ENCODE measurements around the gene FRS3. TPM values are rescaled to one million over a fixed set of nuclear protein-coding genes. Genes with fewer than 3 reads are reported as not detected.
A peak's percentile ranks its signal among the peaks of the same experiment; 100 is the strongest.

Gene FRS3
- total RNA-seq, 1 experiment from 2014 or later = 2.0 TPM

GRCh38 chr6:41811095-41811494, 31.4 kb upstream of the FRS3 start:
- no peaks in the 10 kb centered on the region for H3K9me3 ChIP-seq (replicated peaks)
- H3K36me3 ChIP-seq = no peaks in the 10 kb centered on the region; the same call in 1 of the 2 replicates
- no peak overlapping the region for H3K27ac ChIP-seq
- no peaks in the 10 kb centered on the region for H3K4me1 ChIP-seq (replicated peaks)
- H3K4me3 ChIP-seq = no peak overlapping the region
- no peaks in the 10 kb centered on the region for H3K27me3 ChIP-seq (replicated peaks)
- DNase-seq (ENCODE audit: low read depth in 1 of 2, low spot score in 2 of 2) = no peak

GRCh38 chr6:41805830-41806774, 26.4 kb upstream of the FRS3 start:
- Histone ChIP-seq H3K4me1 (replicated peaks) (no peaks in the 10 kb centered on the region), H3K27me3 (replicated peaks) (no peaks in the 10 kb centered on the region), H3K27ac (no peak overlapping the region), H3K4me3 (no peak overlapping the region), H3K9me3 (replicated peaks) (no peaks in the 10 kb centered on the region), H3K36me3 (no peaks in the 10 kb centered on the region; the same call in none of the 2 replicates)
- DNase-seq (ENCODE audit: low read depth in 1 of 2, low spot score in 2 of 2) = no peak

GRCh38 chr6:41801380-41801779, 21.7 kb upstream of the FRS3 start:
- H3K27me3 ChIP-seq (replicated peaks) = no peaks in the 10 kb centered on the region
- no peak overlapping the region for H3K27ac ChIP-seq
- peaks cover 6% of the 10 kb centered on the region for H3K36me3 ChIP-seq
- DNase-seq (ENCODE audit: low read depth in 1 of 2, low spot score in 2 of 2) = peak in 1 of 2 experiments; percentile 17
- H3K9me3 ChIP-seq (replicated peaks) = no peaks in the 10 kb centered on the region
- no peaks in the 10 kb centered on the region for H3K4me1 ChIP-seq (replicated peaks)
- H3K4me3 ChIP-seq = no peak overlapping the region

GRCh38 chr6:41799559-41799911, 19.8 kb upstream of the FRS3 start:
- no peak overlapping the region for H3K27ac ChIP-seq
- H3K9me3 ChIP-seq (replicated peaks) = no peaks in the 10 kb centered on the region
- DNase-seq (ENCODE audit: low read depth in 1 of 2, low spot score in 2 of 2) = no peak
- H3K27me3 ChIP-seq (replicated peaks) = no peaks in the 10 kb centered on the region
- H3K4me3 ChIP-seq = no peak overlapping the region
- no peaks in the 10 kb centered on the region for H3K4me1 ChIP-seq (replicated peaks)
- H3K36me3 ChIP-seq = peaks cover 22% of the 10 kb centered on the region

GRCh38 chr6:41798901-41799558, 19.3 kb upstream of the FRS3 start:
- Histone ChIP-seq H3K9me3 (replicated peaks) (no peaks in the 10 kb centered on the region), H3K36me3 (peaks cover 22% of the 10 kb centered on the region), H3K27ac (no peak overlapping the region), H3K4me3 (no peak overlapping the region), H3K4me1 (replicated peaks) (no peaks in the 10 kb centered on the region), H3K27me3 (replicated peaks) (no peaks in the 10 kb centered on the region)
- no peak for DNase-seq (ENCODE audit: low read depth in 1 of 2, low spot score in 2 of 2)

GRCh38 chr6:41796474-41796873, 16.8 kb upstream of the FRS3 start:
- DNase-seq (ENCODE audit: low read depth in 1 of 2, low spot score in 2 of 2) = no peak
- Histone ChIP-seq H3K27ac (no peak overlapping the region), H3K4me1 (replicated peaks) (no peaks in the 10 kb centered on the region), H3K36me3 (peaks cover 32% of the 10 kb centered on the region), H3K4me3 (no peak overlapping the region), H3K27me3 (replicated peaks) (no peaks in the 10 kb centered on the region), H3K9me3 (replicated peaks) (no peaks in the 10 kb centered on the region)

GRCh38 chr6:41791984-41792383, 12.3 kb upstream of the FRS3 start:
- Histone ChIP-seq H3K4me3 (no peak overlapping the region), H3K27me3 (replicated peaks) (no peaks in the 10 kb centered on the region), H3K36me3 (peaks cover 58% of the 10 kb centered on the region), H3K4me1 (replicated peaks) (peaks cover 5% of the 10 kb centered on the region), H3K27ac (no peak overlapping the region), H3K9me3 (replicated peaks) (no peaks in the 10 kb centered on the region)
- no peak for DNase-seq (ENCODE audit: low read depth in 1 of 2, low spot score in 2 of 2)

GRCh38 chr6:41791305-41791704, 11.6 kb upstream of the FRS3 start:
- H3K27ac ChIP-seq = no peak overlapping the region
- H3K27me3 ChIP-seq (replicated peaks) = no peaks in the 10 kb centered on the region
- no peak for DNase-seq (ENCODE audit: low read depth in 1 of 2, low spot score in 2 of 2)
- H3K36me3 ChIP-seq = peaks cover 55% of the 10 kb centered on the region
- H3K9me3 ChIP-seq (replicated peaks) = no peaks in the 10 kb centered on the region
- peaks cover 7% of the 10 kb centered on the region for H3K4me1 ChIP-seq (replicated peaks)
- no peak overlapping the region for H3K4me3 ChIP-seq

GRCh38 chr6:41790045-41790444, 10.3 kb upstream of the FRS3 start:
- no peaks in the 10 kb centered on the region for H3K9me3 ChIP-seq (replicated peaks)
- DNase-seq (ENCODE audit: low read depth in 1 of 2, low spot score in 2 of 2) = no peak

GRCh38 chr6:41789390-41789724, 9.7 kb upstream of the FRS3 start:
- Histone ChIP-seq H3K9me3 (replicated peaks) (no peaks in the 10 kb centered on the region), H3K4me3 (no peak overlapping the region), H3K36me3 (peaks cover 43% of the 10 kb centered on the region), H3K27ac (no peak overlapping the region), H3K27me3 (replicated peaks) (no peaks in the 10 kb centered on the region), H3K4me1 (replicated peaks) (peaks cover 13% of the 10 kb centered on the region)
- no peak for DNase-seq (ENCODE audit: low read depth in 1 of 2, low spot score in 2 of 2)

More at GRCh38 chr6:41790045-41790444, 10.3 kb upstream of the FRS3 start:
- H3K36me3 ChIP-seq = peaks cover 49% of the 10 kb centered on the region
- H3K4me3 ChIP-seq = no peak overlapping the region
- H3K27me3 ChIP-seq (replicated peaks) = no peaks in the 10 kb centered on the region
- no peak overlapping the region for H3K27ac ChIP-seq
- peaks cover 13% of the 10 kb centered on the region for H3K4me1 ChIP-seq (replicated peaks)

GRCh38 chr6:41787219-41787917, 7.7 kb upstream of the FRS3 start, which contains the start of gene TOMM6:
Gene TOMM6 (plus strand): TSS chr6:41787694. CDS start chr6:41787698, 4 bp downstream.
- H3K9me3 ChIP-seq (replicated peaks) = no peaks in the 10 kb centered on the region
- peaks cover 13% of the 10 kb centered on the region for H3K4me1 ChIP-seq (replicated peaks)
- H3K27ac ChIP-seq = peak within 1 kb of the TSS; percentile 89
- H3K36me3 ChIP-seq = peaks cover 40% of the 10 kb centered on the region
- peak; percentile 96 for DNase-seq (ENCODE audit: low read depth in 1 of 2, low spot score in 2 of 2)
- H3K27me3 ChIP-seq (replicated peaks) = no peaks in the 10 kb centered on the region
- peak within 1 kb of the TSS; percentile 83 for H3K4me3 ChIP-seq

- DNase-seq (ENCODE audit: low read depth in 1 of 2, low spot score in 2 of 2) = peak; percentile 82
- H3K36me3 ChIP-seq = peaks cover 35% of the 10 kb centered on the region
- H3K4me3 ChIP-seq = peak overlapping the region; percentile 83
- H3K9me3 ChIP-seq (replicated peaks) = no peaks in the 10 kb centered on the region
- peak overlapping the region; percentile 89; the same call in 1 of the 2 replicates for H3K27ac ChIP-seq
- peaks cover 13% of the 10 kb centered on the region for H3K4me1 ChIP-seq (replicated peaks)
- H3K27me3 ChIP-seq (replicated peaks) = no peaks in the 10 kb centered on the region
These were observed 6.9 kb upstream of the FRS3 start for GRCh38 chr6:41786451-41787218.

All from SJSA1 (cell line).